Measurements from ENCODE around the gene PCDH10. TPM values are rescaled to one million over a fixed set of nuclear protein-coding genes. Genes with fewer than 3 reads are reported as not detected.

Gene PCDH10
- total and polyA plus RNA-seq, 2 of the 8 experiments (the other 6 are each of a cell fraction or from before 2014, with no cell fraction given), result 2.2 to 10.0 TPM

DNA sequence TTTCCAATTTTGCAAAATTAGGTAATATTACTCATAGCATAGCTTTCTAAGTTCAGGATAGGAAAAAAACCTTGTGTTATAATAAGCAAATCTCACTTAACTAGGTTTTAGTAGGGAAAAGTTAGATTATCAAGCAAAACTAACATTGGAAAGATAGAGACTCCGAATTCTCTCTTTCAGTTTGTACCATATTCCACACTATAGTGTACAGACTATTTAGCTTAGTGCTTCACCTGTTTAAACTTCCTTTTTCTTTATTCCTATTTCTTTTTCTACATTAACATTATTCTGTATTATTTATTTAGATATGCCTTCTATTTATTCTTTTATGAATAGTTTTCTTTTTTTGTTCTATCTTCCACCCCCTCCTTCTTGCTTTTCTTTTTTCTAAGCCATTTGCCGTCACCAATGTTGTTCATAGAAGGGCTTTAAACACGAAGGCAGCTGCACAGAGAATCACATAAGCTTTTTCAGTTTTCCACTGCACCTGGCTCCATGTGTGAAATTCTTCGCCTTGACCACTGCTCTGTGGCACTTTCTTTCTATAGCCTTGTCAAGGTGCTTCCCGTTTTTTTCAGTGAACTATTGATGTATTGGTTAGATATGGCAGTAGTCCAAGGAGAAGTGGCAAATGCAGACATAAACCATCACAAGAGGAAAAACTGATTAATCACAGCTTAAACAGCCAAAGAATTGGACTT is 8.5 kb downstream of the PCDH10 start (continued):
- TF ChIP-seq TAF1 (IDR thresholded peaks at IDR 0.05; ENCODE audit: low read depth, low read length) (no peak), SUZ12 (IDR thresholded peaks at IDR 0.05; ENCODE audit: low read length) (no peak)
- TF ChIP-seq, protein P1, sequence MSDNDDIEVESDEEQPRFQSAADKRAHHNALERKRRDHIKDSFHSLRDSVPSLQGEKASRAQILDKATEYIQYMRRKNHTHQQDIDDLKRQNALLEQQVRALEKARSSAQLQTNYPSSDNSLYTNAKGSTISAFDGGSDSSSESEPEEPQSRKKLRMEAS (IDR thresholded peaks at IDR 0.05), result no peak
- TF ChIP-seq, protein P2, sequence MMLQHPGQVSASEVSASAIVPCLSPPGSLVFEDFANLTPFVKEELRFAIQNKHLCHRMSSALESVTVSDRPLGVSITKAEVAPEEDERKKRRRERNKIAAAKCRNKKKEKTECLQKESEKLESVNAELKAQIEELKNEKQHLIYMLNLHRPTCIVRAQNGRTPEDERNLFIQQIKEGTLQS (IDR thresholded peaks at IDR 0.05; ENCODE audit: insufficient read depth, low read depth, low read length), result no peak

Measured in H1 (cell line).